Endothelial cell (in vitro differentiated cells): Measurements from ENCODE around the gene CD36. TPM values are rescaled to one million over a fixed set of nuclear protein-coding genes. Genes with fewer than 3 reads are reported as not detected.

ENCODE experiments used
- DNase-seq: peaks from one replicate; pipeline ENCODE4 v3.0.0; 2021; ENCODE audit warnings: low spot score
- H3K27ac Mint-ChIP-seq: one replicate; pipeline ENCODE4 v1.8.0; 2021; ENCODE audit warnings: mixed read lengths, inconsistent platforms; ENCODE audit not compliant: unreplicated experiment
- H3K27me3 Mint-ChIP-seq: one replicate; pipeline ENCODE4 v1.8.0; 2021; ENCODE audit warnings: mild to moderate bottlenecking, moderate library complexity, mixed read lengths, inconsistent platforms; ENCODE audit not compliant: unreplicated experiment
- H3K36me3 Mint-ChIP-seq: one replicate; pipeline ENCODE4 v1.8.0; 2021; ENCODE audit warnings: mild to moderate bottlenecking, low read depth, mixed read lengths, inconsistent platforms; ENCODE audit not compliant: unreplicated experiment
- H3K4me1 Mint-ChIP-seq: one replicate; pipeline ENCODE4 v1.8.0; 2021; ENCODE audit warnings: mild to moderate bottlenecking, mixed read lengths, inconsistent platforms; ENCODE audit not compliant: unreplicated experiment
- H3K4me3 Mint-ChIP-seq: one replicate; pipeline ENCODE4 v1.8.0; 2021; ENCODE audit warnings: mild to moderate bottlenecking, mixed read lengths, inconsistent platforms; ENCODE audit not compliant: unreplicated experiment
- H3K9me3 Mint-ChIP-seq: one replicate; pipeline ENCODE4 v1.8.0; 2021; ENCODE audit warnings: mixed read lengths, inconsistent platforms; ENCODE audit not compliant: unreplicated experiment
- CTCF ChIP-seq: fragments of 200-600 bp; sonication (generic); IDR thresholded peaks from one replicate; pipeline ENCODE4 v1.5.0; 2021; ENCODE audit warnings: antibody characterized with exemption; ENCODE audit not compliant: unreplicated experiment
- total RNA-seq: library from RNA; stranded (reverse); fragmentation: NEBNext Ultra II Directional; extraction: Animal tissue kit (Norgen Biotek cat#: 25700); gene quantifications from one replicate; pipeline ENCODE4 v1.2.1, GENCODE V29; 2021; ENCODE audit not compliant: unreplicated experiment

CD36 gene
- total RNA-seq, 1 donor from 2014 or later, result 3.8 TPM

GRCh38 chr7:80635533-80635932 is 2.9 kb upstream of the CD36 start:
- Mint-ChIP-seq H3K27ac (no peak overlapping the region), H3K9me3 (no peaks in the 10 kb centered on the region), H3K27me3 (peaks cover 2% of the 10 kb centered on the region), H3K4me3 (no peak overlapping the region), H3K4me1 (peaks cover 19% of the 10 kb centered on the region), H3K36me3 (no peaks in the 10 kb centered on the region)
- no peak for DNase-seq
- TF ChIP-seq CTCF, result no peak

DNA sequence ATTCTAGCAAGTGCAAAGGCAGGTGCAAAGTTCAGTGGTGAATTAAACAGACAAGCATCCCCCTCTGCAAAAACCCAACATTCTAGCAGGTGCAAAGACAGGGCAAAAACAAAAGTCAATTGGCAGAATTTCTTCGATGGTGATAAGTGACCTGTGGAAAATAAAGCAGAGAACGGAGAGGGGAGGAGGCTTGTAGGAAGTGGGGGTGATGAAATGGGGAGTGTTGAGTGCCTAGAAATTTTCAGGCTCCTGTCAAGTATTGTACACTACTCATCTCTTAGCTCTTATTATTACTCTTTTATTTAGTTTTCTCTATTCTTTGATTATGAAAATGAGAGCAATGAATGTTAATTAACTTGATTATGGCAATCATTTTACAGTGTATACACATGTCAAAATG is 2.4 kb upstream of the CD36 start:
- TF ChIP-seq CTCF, result no peak
- H3K4me1 Mint-ChIP-seq, result peaks cover 19% of the 10 kb centered on the region
- H3K9me3 Mint-ChIP-seq, result no peaks in the 10 kb centered on the region
- no peaks in the 10 kb centered on the region for H3K36me3 Mint-ChIP-seq
- peaks cover 2% of the 10 kb centered on the region for H3K27me3 Mint-ChIP-seq
- H3K27ac Mint-ChIP-seq, result no peak overlapping the region
- no peak overlapping the region for H3K4me3 Mint-ChIP-seq
- DNase-seq, result no peak

DNA sequence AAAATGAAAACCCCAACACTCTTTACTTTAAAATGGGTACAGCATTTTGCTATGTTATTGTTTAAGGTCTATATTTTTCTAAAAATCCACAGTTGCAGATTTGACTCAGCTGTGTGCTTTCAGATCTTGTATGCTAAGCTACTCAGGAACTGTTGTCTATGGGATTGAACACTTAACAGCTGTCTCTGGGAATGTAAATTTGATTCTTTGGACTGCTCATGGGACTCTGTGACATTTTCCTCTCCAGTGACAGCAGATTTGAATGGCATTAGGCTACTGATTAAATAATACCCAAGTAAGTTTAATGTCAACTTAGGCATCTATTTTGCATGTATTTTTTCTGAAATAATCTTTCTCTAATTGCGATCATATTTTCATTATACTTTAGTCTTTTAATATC is 1.7 kb upstream of the CD36 start:
- H3K4me1 Mint-ChIP-seq, result peaks cover 19% of the 10 kb centered on the region
- no peak overlapping the region for H3K4me3 Mint-ChIP-seq
- DNase-seq, result no peak
- H3K9me3 Mint-ChIP-seq, result no peaks in the 10 kb centered on the region
- peaks cover 2% of the 10 kb centered on the region for H3K27me3 Mint-ChIP-seq
- H3K36me3 Mint-ChIP-seq, result no peaks in the 10 kb centered on the region
- no peak overlapping the region for H3K27ac Mint-ChIP-seq
- no peak for TF ChIP-seq CTCF

DNA sequence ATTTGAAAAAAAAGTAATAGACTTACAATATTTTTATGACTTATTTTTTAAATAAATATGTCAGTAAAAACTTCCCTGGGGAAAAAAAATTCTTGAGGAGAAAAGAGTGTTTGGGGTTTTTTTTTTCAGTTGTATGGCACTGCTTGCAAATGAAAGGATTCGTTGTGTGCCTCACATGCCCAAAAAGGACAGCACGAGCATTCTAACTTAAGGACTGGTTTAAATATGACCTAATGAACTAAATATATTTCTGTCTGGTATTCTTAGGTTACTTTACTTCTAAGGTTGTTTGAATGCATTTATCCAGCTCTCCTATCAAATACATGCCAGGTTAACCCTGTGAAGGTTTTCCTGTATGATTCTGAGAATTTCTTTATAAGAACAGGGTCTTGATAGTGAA is 988 bp upstream of the CD36 start:
- no peak for DNase-seq
- Mint-ChIP-seq H3K4me1 (peaks cover 19% of the 10 kb centered on the region), H3K4me3 (no peak overlapping the region), H3K36me3 (no peaks in the 10 kb centered on the region), H3K27ac (peak overlapping the region; percentile 86), H3K27me3 (peaks cover 2% of the 10 kb centered on the region), H3K9me3 (no peaks in the 10 kb centered on the region)
- TF ChIP-seq CTCF, result no peak

DNA sequence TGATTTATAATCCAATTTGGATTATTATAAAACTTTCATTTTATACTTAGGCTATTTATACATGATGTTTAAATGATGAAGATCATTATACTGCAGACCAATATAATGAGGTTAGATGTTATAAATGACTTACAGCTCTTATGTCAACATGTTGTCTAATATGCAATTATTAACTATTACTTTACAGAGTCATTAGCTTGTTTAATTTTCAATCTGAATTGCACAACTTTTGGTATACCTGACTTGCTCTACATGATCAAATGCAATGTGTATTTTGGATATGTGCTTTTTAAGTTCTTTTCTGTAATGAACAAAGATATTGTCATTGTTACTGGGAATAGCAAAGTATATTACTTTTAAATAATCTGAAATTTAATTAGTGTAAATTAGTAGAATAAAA is 569 bp downstream of the CD36 start:
- peaks cover 30% of the 10 kb centered on the region for H3K4me1 Mint-ChIP-seq
- no peak overlapping the region for H3K27ac Mint-ChIP-seq
- no peak for DNase-seq
- no peak for TF ChIP-seq CTCF
- H3K36me3 Mint-ChIP-seq, result no peaks in the 10 kb centered on the region
- no peak overlapping the region for H3K4me3 Mint-ChIP-seq
- peaks cover 2% of the 10 kb centered on the region for H3K27me3 Mint-ChIP-seq
- no peaks in the 10 kb centered on the region for H3K9me3 Mint-ChIP-seq
